Loucy (cell line): Measurements from ENCODE around the gene LFNG.

ENCODE experiments used
- CTCF ChIP-seq: fragments of 200-600 bp; sonication (generic); conservative IDR thresholded peaks from 2 replicates; pipeline ENCODE4 v1.5.1; 2014; ENCODE audit warnings: mild to moderate bottlenecking, antibody characterized with exemption, low read length
- EZH2phosphoT487 ChIP-seq: fragments of 200-600 bp; IDR thresholded peaks from 2 replicates; pipeline ENCODE4 v1.6.1; 2018; ENCODE audit warnings: antibody characterized with exemption, mild to moderate bottlenecking, moderate library complexity, borderline replicate concordance

GRCh38 chr7:2521341-2521745, 1.8 kb downstream of the LFNG start:
- no peak for TF ChIP-seq CTCF
- TF ChIP-seq EZH2phosphoT487, result no peak
